ENCODE data around the gene GPR32.
"Not testable (repeated sequence)": the region's sequence is repeated elsewhere in the genome, so short reads cannot be mapped to it uniquely, and the experiment has no call there.

The GPR32 gene

DNA sequence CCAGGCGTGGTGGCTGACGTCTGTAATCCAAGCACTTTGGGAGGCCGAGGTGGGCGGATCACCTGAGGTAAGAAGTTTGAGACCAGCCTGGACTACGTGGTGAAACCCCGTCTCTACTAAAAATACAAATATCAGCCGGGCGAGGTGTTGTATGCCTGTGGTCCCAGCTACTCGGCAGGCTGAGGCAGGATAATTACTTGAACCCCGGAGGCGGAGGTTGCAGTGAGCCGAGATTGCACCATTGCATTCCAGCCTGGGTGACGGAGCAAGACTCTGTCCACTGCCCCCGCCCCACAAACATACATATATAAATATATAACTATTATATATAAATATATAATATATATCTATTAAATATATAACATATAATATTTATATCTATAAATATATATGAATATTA, 23.1 kb upstream of the GPR32 start:
- DNase-seq (ENCODE audit: low read depth in 1 of 2, low spot score in 1 of 2): not testable (repeated sequence)

DNA sequence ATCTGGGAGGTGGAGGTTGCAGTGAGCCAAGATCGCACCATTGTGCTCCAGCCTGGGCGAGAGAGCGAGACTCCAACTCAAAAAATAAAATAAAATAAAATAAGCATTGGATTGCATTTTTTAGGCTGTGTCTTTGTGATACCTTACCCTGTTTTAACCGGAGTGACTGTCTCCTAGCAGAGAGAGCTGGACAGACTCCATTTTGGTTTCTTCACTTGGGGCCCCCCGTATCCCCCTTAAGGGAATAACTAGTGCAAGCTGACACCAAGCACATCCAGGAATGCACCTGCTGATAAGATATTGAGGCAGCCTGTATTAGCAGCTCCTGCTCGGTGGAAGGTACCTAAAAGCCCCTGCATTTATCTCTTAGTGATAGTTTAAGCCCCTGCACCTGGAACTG, 20.8 kb upstream of the GPR32 start:
- DNase-seq (ENCODE audit: low read depth in 1 of 2, low spot score in 1 of 2): no peak

DNA sequence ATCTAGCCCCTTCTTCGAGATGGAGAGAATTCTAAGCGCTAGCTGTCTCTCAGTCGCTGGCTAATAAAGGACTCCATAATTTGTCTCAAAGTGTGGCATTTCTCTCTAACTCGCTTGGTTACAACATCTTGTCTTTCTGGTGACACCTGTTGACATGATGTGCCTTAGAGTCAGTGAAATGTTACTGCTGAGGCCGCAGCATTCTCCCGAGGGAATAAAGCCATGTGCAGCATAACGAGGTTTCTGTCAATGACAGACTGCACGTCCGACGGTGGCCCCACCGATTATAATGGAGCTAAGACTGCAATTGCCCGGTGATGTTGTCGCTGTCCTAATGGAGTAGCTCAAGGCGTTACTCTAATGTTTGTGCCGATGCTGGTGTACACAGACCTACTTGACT, 20.3 kb upstream of the GPR32 start:
- DNase-seq (ENCODE audit: low read depth in 1 of 2, low spot score in 1 of 2): no peak

DNA sequence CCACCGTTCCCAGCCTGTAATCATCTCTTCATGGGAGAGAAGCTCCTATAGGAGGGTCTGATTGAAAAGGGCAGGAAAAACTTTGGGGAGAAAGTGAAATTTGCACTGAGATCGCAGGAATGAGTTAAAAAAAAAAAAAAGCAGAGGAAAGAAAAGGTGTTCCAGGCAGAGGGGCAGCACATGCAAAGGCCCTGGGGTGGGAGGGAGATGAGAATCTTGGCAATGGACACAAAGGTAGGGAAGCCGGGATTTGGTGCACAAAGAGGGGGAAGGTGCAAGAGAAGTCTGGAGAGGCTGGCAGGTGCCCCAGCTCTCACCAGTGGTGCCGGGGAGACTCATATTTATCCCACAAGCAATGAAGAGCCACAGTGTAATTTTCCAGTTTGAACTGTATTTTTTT, 16.4 kb upstream of the GPR32 start:
- DNase-seq (ENCODE audit: low read depth in 1 of 2, low spot score in 1 of 2): no peak

DNA sequence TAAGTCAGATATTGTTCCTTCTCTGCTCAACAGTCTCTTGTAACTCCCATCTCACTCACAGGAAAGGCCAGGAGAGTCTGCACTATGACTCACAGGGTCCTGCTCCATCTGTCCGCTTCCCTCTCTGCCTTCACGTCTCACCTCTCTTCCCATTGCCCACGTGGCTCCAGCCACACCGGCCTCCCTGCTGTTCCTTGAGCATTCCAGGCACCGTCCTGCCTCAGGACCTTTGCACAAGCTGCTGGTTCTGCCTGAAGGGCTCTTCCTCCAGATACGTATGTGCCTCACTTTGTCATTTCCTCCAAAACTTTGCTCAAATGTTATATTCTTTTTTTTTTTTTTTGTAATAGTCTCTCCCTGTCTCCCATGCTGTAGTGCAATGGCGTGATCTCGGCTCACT, 14.0 kb upstream of the GPR32 start:
- not testable (repeated sequence) for DNase-seq (ENCODE audit: low read depth in 1 of 2, low spot score in 1 of 2)

DNA sequence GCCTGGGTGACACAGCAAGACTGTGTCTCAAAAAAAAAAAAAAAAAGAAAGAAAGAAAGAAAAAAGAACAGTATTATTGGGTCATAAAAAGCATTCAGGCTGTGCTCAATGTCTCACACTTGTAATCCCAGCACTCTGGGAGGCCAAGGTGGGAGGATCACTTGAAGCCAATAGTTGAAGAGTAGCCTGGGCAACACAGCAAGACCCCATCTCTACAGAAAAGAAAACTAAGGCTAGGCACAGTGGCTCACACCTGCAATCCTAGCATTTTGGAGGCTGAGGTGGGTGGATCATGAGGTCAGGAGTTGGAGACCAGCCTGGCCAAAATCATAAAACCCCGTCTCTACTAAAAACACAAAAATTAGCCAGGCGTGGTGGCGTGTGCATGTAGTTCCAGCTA, 12.6 kb upstream of the GPR32 start:
- DNase-seq (ENCODE audit: low read depth in 1 of 2, low spot score in 1 of 2): not testable (repeated sequence)

DNA sequence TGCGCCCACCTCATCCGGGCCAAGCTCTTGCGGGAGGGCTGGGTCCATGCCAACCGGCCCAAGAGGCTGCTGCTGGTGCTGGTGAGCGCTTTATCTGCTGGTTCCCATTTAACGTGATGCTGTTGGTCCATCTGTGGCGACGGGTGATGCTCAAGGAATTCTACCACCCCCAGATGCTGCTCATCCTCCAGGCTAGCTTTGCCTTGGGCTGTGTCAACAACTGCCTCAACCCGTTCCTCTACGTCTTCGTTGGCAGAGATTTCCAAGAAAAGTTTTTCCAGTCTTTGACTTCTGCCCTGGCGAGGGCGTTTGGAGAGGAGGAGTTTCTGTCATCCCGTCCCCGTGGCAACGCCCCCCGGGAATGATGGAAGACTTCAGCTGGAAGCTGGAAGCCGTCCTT, 11.2 kb upstream of the GPR32 start:
- DNase-seq (ENCODE audit: low read depth in 1 of 2, low spot score in 1 of 2): not testable (repeated sequence)

DNA sequence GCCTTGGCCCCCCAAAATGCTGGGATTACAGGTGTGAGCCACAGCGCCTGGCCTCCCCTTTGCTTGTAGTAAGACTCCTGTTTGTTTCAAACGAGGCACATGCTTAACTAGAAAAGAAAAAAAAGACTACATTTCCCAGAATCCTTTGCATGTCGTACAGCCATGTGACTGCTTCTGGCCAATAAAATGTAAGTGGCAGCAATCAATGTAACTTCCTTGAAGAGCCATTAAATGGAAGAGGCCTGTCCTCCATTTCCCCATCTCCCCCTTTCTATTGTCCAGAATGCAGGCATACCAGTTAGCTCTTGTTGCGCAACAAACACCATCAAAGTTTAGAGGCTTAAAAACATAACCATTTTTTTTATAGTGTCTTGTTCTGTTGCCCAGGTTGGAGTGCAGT, 10.4 kb upstream of the GPR32 start:
- DNase-seq (ENCODE audit: low read depth in 1 of 2, low spot score in 1 of 2): no peak

DNA sequence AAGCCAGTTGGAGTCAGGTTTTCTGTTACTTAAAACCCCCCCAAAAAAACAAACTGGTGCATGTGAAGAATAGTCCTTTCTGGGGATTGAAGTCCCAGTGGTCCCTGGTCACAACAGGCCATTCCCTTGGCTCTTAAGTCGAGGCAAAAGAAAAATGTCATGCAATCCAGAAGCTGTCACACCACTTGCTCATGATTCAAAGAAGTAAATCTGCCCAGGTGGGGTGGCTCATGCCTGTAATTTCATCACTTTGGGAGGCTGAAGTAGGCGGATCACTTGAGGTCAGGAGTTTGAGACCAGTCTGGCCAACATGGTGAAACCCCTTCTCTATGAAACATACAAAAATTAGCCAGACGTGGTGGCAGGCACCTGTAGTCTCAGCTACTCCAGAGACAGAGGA, 8.8 kb upstream of the GPR32 start:
- DNase-seq (ENCODE audit: low read depth in 1 of 2, low spot score in 1 of 2): not testable (repeated sequence)

DNA sequence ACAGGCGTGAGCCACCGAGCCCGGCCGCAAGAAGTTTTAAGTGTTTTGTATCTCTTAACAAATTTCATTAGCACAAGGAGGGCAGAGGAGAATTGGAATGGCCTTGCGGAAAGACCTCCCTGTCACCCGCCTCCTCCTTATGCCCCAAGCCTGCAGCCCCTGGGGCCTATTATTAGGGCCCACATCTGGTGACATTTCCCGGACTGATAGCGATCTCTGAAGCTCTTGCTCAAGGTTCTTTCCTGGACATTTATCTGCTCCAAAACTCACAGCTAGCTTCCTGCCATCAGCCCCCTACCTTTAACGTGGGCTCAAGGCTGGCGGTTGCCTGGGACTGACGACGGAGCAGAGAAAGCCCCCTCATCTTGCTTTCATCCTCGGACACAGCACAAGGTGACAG, 6.7 kb upstream of the GPR32 start:
- DNase-seq (ENCODE audit: low read depth in 1 of 2, low spot score in 1 of 2): not testable (repeated sequence)

DNA sequence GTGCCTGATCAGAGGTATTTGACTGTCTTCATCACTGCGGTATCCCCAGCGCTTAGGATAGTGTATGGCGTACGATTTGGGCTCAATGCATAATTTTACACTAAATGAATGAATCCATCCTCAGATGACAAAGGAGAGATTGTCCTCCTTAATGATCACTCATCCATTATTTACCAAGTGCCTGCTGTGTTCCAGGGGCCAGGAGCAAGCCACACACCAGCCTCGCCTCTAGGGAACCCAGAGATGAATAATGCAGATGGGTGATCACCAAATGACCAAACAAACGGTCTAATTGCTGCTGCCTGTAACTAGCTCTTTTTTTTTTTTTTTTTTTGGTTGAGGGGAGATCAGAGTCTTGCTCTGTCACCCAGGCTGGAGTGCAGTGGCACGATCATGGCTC, 5.9 kb upstream of the GPR32 start:
- DNase-seq (ENCODE audit: low read depth in 1 of 2, low spot score in 1 of 2): no peak

DNA sequence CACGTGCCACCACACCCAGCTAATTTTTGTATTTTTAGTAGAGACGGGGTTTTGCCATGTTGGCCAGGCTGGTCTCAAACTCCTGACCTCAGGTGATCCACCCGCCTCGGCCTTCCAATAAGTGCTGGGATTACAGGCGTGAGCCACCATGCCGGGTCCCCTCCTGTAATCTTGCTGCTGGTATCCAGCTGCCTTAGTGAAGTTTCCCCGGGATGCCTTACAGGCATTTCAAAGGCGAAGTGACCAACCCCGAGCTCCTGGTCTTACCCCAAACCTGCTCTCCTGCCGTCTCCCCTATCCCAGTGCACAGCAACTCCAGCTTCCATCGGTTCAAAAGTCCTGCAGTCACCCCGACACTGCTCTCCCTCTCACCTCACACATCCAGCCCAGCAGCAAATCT, 3.5 kb upstream of the GPR32 start:
- DNase-seq (ENCODE audit: low read depth in 1 of 2, low spot score in 1 of 2): not testable (repeated sequence)

DNA sequence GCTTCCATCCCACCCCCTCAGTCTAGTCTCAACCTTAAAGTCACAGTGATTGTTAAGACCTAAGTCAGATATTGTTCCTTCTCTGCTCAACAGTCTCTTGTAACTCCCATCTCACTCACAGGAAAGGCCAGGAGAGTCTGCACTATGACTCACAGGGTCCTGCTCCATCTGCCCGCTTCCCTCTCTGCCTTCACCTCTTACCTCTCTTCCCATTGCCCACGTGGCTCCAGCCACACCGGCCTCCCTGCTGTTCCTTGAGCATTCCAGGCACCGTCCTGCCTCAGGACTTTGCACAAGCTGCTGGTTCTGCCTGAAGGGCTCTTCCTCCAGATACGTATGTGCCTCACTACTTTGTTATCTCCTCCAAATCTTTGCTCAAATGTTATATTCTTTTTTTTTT, 3.0 kb upstream of the GPR32 start:
- not testable (repeated sequence) for DNase-seq (ENCODE audit: low read depth in 1 of 2, low spot score in 1 of 2)

DNA sequence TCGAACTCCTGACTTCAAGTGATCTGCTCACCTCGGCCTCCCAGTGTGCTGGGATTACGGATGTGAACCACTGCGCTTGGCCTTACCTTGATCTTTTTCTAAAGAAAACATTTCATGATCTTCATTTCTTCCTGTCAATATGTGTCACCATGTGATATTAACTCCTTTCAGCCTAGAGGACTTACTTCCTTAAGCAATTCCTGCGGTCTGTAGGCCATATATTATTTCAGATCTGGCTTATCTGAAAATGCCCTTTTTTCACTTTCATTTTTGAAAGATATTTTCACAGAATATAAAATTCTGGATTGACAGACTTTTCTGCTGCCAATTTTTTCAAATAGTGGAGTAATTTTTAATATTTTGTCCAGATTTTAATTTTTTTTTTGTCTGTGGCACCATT, 2.0 kb upstream of the GPR32 start:
- DNase-seq (ENCODE audit: low read depth in 1 of 2, low spot score in 1 of 2): no peak

DNA sequence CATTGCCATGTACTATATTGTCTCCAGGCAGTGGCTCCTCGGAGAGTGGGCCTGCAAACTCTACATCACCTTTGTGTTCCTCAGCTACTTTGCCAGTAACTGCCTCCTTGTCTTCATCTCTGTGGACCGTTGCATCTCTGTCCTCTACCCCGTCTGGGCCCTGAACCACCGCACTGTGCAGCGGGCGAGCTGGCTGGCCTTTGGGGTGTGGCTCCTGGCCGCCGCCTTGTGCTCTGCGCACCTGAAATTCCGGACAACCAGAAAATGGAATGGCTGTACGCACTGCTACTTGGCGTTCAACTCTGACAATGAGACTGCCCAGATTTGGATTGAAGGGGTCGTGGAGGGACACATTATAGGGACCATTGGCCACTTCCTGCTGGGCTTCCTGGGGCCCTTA, 624 bp downstream of the GPR32 start:
- no peak for DNase-seq (ENCODE audit: low read depth in 1 of 2, low spot score in 1 of 2)

DNA sequence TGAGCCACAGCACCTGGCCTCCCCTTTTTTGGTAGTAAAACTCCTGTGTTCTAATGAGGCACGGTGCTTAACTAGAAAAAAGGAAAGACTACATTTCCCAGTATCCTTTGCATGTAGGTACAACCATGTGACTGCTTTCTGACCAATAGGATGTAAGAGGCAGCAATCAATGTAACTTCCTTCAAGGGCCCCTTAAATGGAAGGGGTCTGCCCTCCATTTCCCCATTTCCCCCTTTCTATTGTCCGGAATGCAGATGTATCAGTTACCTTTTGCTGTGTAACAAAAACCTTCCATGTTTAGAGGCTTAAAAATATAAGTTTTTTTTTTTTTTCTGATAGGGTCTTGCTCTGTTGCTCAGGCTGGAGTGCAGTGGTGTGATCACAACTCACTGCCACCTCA, 2.2 kb downstream of the GPR32 start:
- DNase-seq (ENCODE audit: low read depth in 1 of 2, low spot score in 1 of 2): no peak

DNA sequence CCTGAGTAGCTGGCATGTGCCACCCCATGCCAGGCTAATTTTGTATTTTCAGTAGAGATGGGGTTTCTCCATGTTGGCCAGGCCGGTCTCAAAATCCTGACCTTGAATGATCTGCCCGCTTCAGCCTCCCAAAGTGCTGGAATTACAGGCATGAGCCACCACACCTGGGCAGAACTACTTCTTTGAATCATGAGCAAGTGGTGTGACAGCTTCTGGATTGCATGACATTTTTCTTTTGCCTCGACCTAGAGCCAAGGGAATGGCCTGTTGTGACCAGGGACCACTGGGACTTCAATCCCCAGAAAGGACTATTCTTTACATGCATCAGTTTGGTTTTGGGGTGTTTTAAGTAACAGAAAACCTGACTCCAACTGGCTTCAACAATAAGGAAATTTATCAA, 2.6 kb downstream of the GPR32 start:
- DNase-seq (ENCODE audit: low read depth in 1 of 2, low spot score in 1 of 2): not testable (repeated sequence)

DNA sequence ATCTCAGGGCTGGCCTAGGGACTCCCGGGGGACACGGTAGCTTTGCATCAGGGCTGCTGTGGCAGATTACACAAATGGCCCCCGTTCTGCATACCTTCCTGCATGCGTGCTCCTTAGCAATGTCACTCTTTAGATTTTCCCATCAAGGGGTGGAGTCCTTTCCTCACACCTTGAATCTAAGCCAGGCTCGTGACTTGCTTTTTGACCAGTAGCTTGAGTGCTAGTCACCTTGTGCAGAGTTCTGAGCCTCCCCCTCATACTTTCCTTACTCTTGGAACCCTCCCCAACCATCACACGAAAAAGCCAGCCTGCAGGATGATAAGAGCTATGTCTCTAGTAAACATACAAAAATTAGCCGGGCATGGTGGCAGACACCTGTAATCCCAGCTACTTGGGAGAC, 3.2 kb downstream of the GPR32 start:
- not testable (repeated sequence) for DNase-seq (ENCODE audit: low read depth in 1 of 2, low spot score in 1 of 2)

DNA sequence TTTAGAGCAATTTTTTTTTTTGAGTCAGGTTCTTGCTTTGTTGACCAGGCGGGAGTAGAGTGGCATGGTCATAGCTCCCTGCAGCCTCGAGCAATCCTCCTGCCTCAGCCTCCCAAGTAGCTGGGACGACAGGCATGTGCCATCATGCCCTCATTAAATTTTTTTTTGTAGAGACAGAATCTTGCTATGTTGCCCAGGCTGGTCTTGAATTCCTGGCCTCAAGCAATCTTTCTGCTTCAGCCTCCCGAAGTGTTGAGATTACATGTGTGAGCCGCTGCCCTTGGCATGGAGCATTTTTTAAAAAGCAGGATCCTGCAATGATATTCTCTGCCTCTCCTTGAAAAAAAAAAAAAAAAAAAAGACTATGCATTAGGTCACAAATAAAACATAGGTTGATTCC, 5.9 kb downstream of the GPR32 start:
- DNase-seq (ENCODE audit: low read depth in 1 of 2, low spot score in 1 of 2): no peak

DNA sequence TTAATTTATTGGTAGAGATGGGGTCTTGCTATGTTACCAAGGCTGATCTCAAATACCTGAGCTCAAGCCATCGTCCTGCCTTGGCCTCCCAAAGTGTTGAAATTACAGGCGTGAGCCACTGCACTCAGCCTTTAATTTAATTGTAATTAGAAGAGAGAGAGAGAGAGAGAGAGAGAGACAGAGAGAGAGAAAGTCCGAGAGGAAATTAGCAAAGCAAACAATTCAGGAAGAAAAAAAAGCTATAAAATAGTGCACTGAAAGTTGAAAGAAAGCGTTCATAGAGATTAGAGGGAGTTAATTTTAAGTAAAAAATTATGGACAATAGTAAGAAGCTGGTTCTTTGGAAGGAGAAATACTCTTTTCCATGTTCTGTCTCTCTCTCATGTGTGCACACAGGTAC, 7.0 kb downstream of the GPR32 start:
- DNase-seq (ENCODE audit: low read depth in 1 of 2, low spot score in 1 of 2): no peak

DNA sequence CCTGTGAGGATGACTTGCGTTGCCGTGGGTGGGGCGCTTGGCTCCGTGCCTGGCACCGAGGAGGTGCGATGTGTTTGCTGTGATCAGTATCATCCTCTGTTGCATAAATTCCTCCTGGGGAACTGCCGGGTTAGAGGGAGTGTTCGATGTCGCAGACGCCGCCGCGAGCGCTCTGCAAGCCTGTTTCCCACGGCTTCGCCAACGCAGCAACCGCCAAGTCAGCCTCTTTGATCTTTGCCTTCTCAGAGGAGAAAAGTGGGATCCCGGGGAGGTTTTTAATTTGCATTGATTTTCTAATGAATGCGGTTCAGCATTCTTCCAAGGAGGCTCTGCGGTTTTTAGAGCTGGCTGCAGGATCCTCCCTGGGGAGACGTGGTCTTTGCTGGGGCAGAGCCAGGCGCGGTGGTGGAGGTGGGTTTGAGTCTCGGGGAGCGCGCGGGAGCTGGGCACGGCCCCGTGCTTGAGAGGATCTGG, 7.6 kb downstream of the GPR32 start:
- DNase-seq (ENCODE audit: low read depth in 1 of 2, low spot score in 1 of 2): no peak

DNA sequence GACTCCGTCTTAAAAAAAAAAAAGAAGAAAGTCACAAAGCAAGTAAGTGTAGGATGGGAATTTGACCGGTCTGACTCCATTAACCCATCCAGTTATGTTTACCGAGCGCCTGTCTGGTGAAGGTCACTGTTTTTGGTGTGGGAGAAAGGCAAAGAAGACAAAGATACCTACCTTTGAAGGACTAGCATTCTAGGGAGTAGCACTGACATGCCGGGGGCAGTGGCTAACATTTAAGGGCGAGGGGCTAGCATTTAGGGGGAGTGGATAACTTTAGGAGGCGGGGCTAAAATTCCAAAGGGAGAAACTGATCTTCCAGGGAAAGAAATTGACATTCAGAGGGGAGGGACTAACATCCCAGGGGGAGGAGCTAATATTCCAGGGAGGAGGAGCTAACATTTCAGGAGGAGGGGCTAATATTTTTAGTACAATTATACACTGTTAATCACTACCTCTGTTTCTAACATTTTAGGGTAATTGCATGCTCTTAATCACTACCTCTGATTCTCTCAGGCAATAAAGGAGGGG, 8.7 kb downstream of the GPR32 start:
- DNase-seq (ENCODE audit: low read depth in 1 of 2, low spot score in 1 of 2): no peak

DNA sequence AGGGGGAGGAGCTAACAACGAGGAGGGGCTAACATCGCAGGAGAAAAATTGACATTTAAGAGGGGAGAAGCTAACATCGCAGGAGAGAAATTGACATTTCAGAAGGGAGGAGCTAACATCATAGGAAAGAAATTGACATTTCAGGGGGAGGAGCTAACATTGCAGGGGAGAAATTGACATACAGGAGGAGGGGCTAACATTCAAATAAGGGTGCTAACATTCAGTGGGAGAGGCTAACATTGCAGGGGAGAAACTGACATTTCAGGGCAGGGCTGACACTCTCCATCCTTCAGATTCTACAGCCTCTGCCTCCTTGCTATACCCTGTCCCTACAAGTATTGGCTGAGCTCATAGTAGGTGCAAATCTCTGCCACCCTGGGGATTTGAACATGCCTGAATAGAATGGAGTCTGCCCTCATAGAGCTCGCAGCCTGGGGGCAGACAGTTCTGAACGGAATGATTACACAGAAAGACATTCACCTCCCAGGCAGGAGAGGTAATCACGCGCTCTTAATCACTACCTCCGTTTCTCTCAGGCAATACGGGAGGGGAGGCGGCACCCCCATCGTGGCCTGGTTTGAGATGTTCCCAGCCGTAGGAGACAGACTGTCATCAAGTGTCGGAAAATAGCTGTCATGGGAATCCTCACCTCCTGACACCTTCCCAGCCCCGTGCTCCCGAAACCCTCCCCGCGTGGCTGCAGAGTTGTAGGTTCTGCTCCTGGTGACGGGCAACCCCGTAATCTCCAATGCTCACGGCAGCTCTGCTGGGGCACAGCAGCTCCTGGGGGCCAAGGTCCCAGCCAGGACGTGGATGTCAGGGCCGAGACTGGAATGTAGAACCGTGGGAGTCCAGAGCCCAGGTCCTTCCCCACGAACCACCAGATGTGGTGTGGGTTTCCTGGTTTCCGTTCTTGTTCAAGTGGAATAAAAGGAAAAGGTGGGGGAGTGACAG, 9.5 kb downstream of the GPR32 start:
- no peak for DNase-seq (ENCODE audit: low read depth in 1 of 2, low spot score in 1 of 2)
